ENCODE results near the gene KRT86. TPM values are rescaled to one million over a fixed set of nuclear protein-coding genes. Genes with fewer than 3 reads are reported as not detected.

Gene KRT86
- total and polyA plus RNA-seq, 2 of the 13 experiments (the other 11 are each of a cell fraction or from before 2014, with no cell fraction given): not detected

GRCh38 chr12:52347551-52348510 is 73.4 kb downstream of the KRT86 start (continued):
- no peak for TF ChIP-seq FOXM1 (CRISPR knock-in tag; IDR thresholded peaks at IDR 0.05)
- TF ChIP-seq SNAPC4 (CRISPR knock-in tag; IDR thresholded peaks at IDR 0.05): no peak
- TF ChIP-seq MLXIP (CRISPR knock-in tag; IDR thresholded peaks at IDR 0.05; ENCODE audit: borderline replicate concordance): no peak
- no peak for TF ChIP-seq ZNF274 (CRISPR knock-in tag; IDR thresholded peaks at IDR 0.05)
- no peak for TF ChIP-seq ZNF512 (CRISPR knock-in tag; IDR thresholded peaks at IDR 0.05)

Data from HepG2 (cell line).